Neural cell (in vitro differentiated cells): ENCODE results near the gene CIRBP.

Experiments
- EP300 ChIP-seq: fragments of 450-650 bp; conservative IDR thresholded peaks from 2 replicates; pipeline ENCODE4 v1.6.1; 2014; ENCODE audit warnings: antibody characterized with exemption, mild to moderate bottlenecking, moderate library complexity; ENCODE audit not compliant: poor library complexity, severe bottlenecking
- EZH2 ChIP-seq: fragments of 200-600, 300-800 bp; shearing (Covaris generic), sonication (generic); IDR thresholded peaks from 2 replicates; pipeline ENCODE4 v1.6.1; 2014; ENCODE audit warnings: antibody characterized with exemption, low read length, borderline replicate concordance, mild to moderate bottlenecking; ENCODE audit not compliant: insufficient read depth, poor library complexity, severe bottlenecking
- MXI1 ChIP-seq: fragments of 450-650 bp; conservative IDR thresholded peaks from 2 replicates; pipeline ENCODE4 v1.6.1; 2014; ENCODE audit warnings: antibody characterized with exemption, mild to moderate bottlenecking; ENCODE audit not compliant: poor library complexity, severe bottlenecking
- POLR2AphosphoS5 ChIP-seq: IDR thresholded peaks from 2 replicates; pipeline ENCODE4 v1.6.1; 2012
- RAD21 ChIP-seq: fragments of 450-650 bp; conservative IDR thresholded peaks from 2 replicates; pipeline ENCODE4 v1.6.1; 2014; ENCODE audit warnings: antibody characterized with exemption, mild to moderate bottlenecking, moderate library complexity
- SMC3 ChIP-seq: fragments of 450-650 bp; conservative IDR thresholded peaks from 2 replicates; pipeline ENCODE4 v1.6.1; 2014; ENCODE audit warnings: antibody characterized with exemption, mild to moderate bottlenecking, moderate library complexity; ENCODE audit not compliant: poor library complexity
- TAF1 ChIP-seq: IDR thresholded peaks from 2 replicates; pipeline ENCODE4 v1.6.1; 2012; ENCODE audit warnings: low read depth
- TF ChIP-seq, protein P1 (sequence below): fragments of 450-650 bp; IDR thresholded peaks from 2 replicates; pipeline ENCODE4 v1.5.1; 2014; ENCODE audit warnings: antibody characterized with exemption, mild to moderate bottlenecking, moderate library complexity; ENCODE audit not compliant: poor library complexity, severe bottlenecking
- TF ChIP-seq, protein P2 (sequence below): IDR thresholded peaks from 2 replicates; pipeline ENCODE4 v1.6.1; 2012; ENCODE audit warnings: borderline replicate concordance

DNA sequence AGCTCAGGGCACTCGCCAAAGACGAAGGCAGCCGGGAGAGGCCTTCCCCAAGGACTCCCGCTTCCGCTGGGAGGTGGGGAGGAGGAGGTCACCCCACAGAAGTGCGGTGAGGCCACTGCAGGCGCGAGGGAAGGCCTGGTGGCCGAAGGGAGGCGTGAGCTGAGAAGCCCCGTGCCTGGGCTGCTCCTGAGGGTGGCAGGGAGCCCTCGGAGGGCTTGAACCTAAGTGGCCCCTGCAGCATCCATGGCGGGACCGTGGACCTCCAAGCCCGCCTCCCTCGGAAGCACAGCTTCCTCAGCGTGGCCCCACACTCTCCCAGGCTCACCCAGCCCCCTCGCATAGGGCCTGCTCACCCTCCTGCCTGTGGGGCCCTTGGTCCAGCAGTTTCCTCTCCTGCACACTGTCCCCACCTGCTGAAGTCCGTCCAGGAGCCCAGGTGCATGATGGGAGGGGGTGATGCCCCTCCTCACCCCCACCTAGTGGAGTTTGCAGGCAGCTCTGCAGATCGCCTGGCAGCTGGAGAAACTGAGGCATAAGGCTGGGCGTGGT, 42.5 kb downstream of the CIRBP start:
- TF ChIP-seq, protein P1, sequence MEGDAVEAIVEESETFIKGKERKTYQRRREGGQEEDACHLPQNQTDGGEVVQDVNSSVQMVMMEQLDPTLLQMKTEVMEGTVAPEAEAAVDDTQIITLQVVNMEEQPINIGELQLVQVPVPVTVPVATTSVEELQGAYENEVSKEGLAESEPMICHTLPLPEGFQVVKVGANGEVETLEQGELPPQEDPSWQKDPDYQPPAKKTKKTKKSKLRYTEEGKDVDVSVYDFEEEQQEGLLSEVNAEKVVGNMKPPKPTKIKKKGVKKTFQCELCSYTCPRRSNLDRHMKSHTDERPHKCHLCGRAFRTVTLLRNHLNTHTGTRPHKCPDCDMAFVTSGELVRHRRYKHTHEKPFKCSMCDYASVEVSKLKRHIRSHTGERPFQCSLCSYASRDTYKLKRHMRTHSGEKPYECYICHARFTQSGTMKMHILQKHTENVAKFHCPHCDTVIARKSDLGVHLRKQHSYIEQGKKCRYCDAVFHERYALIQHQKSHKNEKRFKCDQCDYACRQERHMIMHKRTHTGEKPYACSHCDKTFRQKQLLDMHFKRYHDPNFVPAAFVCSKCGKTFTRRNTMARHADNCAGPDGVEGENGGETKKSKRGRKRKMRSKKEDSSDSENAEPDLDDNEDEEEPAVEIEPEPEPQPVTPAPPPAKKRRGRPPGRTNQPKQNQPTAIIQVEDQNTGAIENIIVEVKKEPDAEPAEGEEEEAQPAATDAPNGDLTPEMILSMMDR = no peak
- TF ChIP-seq POLR2AphosphoS5 (no peak), TAF1 (no peak), EZH2 (no peak), EP300 (no peak), SMC3 (no peak), MXI1 (no peak), RAD21 (no peak)
- TF ChIP-seq, protein P2, sequence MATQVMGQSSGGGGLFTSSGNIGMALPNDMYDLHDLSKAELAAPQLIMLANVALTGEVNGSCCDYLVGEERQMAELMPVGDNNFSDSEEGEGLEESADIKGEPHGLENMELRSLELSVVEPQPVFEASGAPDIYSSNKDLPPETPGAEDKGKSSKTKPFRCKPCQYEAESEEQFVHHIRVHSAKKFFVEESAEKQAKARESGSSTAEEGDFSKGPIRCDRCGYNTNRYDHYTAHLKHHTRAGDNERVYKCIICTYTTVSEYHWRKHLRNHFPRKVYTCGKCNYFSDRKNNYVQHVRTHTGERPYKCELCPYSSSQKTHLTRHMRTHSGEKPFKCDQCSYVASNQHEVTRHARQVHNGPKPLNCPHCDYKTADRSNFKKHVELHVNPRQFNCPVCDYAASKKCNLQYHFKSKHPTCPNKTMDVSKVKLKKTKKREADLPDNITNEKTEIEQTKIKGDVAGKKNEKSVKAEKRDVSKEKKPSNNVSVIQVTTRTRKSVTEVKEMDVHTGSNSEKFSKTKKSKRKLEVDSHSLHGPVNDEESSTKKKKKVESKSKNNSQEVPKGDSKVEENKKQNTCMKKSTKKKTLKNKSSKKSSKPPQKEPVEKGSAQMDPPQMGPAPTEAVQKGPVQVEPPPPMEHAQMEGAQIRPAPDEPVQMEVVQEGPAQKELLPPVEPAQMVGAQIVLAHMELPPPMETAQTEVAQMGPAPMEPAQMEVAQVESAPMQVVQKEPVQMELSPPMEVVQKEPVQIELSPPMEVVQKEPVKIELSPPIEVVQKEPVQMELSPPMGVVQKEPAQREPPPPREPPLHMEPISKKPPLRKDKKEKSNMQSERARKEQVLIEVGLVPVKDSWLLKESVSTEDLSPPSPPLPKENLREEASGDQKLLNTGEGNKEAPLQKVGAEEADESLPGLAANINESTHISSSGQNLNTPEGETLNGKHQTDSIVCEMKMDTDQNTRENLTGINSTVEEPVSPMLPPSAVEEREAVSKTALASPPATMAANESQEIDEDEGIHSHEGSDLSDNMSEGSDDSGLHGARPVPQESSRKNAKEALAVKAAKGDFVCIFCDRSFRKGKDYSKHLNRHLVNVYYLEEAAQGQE = no peak
